Spleen (tissue), 3 donors: Measurements from ENCODE around the gene ENGASE.

Source experiments
- POLR2A ChIP-seq, 3 donors: fragments of 450-650 bp; IDR thresholded peaks; one replicate each; pipeline ENCODE4 v1.5.1; 2017; ENCODE audit warnings: antibody characterized with exemption in 3 of 3, mild to moderate bottlenecking in 1 of 3
- POLR2AphosphoS5 ChIP-seq, 3 donors: sonication (generic); formaldehyde crosslinking; IDR thresholded peaks; one replicate each; pipeline ENCODE4 v1.5.1; 2017; ENCODE audit warnings: antibody characterized with exemption in 3 of 3

- no peak for TF ChIP-seq POLR2A (IDR thresholded peaks at IDR 0.05)
- TF ChIP-seq POLR2AphosphoS5 (IDR thresholded peaks at IDR 0.05) = no peak
These were observed 927 bp upstream of the ENGASE start for GRCh38 chr17:79073706-79074088.
